ENCODE measurements around the gene UBXN10. TPM values are rescaled to one million over a fixed set of nuclear protein-coding genes. Genes with fewer than 3 reads are reported as not detected.

The UBXN10 gene
- total and polyA plus RNA-seq, 9 donors = 0.20 to 28.0 (median 1.5) TPM

DNA sequence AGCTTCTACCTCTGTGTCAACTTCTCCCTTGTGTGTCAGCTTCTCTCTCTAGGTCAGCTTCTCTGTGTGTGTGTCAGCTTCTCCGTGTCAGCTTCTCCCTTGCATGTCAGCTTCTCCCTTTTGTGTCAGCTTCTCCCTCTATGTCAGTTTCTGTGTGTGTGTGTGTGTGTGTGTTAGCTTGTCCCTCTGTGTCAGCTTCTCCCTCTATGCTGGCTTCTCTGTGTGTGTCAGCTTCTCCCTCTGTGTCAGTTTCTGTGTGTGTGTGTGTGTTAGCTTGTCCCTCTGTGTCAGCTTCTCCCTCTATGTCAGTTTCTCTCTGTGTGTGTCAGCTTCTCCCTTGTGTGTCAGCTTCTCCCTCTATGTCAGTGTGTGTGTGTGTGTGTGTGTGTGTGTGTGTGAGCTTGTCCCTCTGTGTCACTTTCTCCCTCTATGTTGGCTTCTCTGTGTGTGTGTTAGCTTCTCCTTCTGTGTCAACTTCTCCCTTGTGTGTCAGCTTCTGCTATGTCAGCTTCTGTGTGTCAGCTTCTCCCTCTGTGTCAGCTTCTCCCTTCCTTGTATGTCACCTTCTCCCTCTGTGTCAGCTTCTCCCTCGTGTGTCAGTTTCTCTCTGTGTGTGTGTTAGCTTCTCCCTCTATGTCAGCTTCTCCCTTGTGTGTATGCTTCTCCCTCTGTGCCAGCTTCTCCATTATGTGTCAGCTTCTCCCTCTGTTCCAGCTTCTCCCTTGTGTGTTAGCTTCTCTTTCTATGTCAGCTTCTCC is 6.3 kb upstream of the UBXN10 start:
- no peaks in the 10 kb centered on the region for H3K4me1 ChIP-seq (ENCODE audit: insufficient read depth)
- WGBS, 3 donors = 85 to 86% (median 86%) methylated on average over 2 of the region's 2 CpGs
- TF ChIP-seq, protein P1, sequence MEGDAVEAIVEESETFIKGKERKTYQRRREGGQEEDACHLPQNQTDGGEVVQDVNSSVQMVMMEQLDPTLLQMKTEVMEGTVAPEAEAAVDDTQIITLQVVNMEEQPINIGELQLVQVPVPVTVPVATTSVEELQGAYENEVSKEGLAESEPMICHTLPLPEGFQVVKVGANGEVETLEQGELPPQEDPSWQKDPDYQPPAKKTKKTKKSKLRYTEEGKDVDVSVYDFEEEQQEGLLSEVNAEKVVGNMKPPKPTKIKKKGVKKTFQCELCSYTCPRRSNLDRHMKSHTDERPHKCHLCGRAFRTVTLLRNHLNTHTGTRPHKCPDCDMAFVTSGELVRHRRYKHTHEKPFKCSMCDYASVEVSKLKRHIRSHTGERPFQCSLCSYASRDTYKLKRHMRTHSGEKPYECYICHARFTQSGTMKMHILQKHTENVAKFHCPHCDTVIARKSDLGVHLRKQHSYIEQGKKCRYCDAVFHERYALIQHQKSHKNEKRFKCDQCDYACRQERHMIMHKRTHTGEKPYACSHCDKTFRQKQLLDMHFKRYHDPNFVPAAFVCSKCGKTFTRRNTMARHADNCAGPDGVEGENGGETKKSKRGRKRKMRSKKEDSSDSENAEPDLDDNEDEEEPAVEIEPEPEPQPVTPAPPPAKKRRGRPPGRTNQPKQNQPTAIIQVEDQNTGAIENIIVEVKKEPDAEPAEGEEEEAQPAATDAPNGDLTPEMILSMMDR (IDR thresholded peaks at IDR 0.05) = no peak
- TF ChIP-seq EP300 (IDR thresholded peaks at IDR 0.05) = no peak
- no peak for TF ChIP-seq POLR2A (IDR thresholded peaks at IDR 0.05)

GRCh38 chr1:20180129-20180843 is 5.6 kb upstream of the UBXN10 start:
- no peak overlapping the region for H3K27ac ChIP-seq
- no peak for TF ChIP-seq POLR2A (IDR thresholded peaks at IDR 0.05)
- TF ChIP-seq, protein P1 (IDR thresholded peaks at IDR 0.05) = no peak
- TF ChIP-seq EP300 (IDR thresholded peaks at IDR 0.05) = no peak
- intact Hi-C loops (cut with DNase I) = no loop called here
- H3K36me3 ChIP-seq = no peaks in the 10 kb centered on the region
- H3K27me3 ChIP-seq = no peaks in the 10 kb centered on the region
- H3K9me3 ChIP-seq = no peaks in the 10 kb centered on the region
- no peak overlapping the region for H3K4me3 ChIP-seq
- H3K4me1 ChIP-seq (ENCODE audit: insufficient read depth) = no peaks in the 10 kb centered on the region
- no peak for DNase-seq
- WGBS, 3 donors = 50 to 66% (median 61%) methylated on average over 6 of the region's 6 CpGs

More for the DNA sequence above, 6.3 kb upstream of the UBXN10 start:
- Histone ChIP-seq H3K36me3 (no peaks in the 10 kb centered on the region), H3K4me3 (no peak overlapping the region), H3K9me3 (no peaks in the 10 kb centered on the region), H3K27ac (no peak overlapping the region), H3K27me3 (no peaks in the 10 kb centered on the region)
- DNase-seq = no peak
- intact Hi-C loops (cut with DNase I) = no loop called here

- no peak overlapping the region for H3K4me3 ChIP-seq
Measured at GRCh38 chr1:20180844-20181207, 5.1 kb upstream of the UBXN10 start.

DNA sequence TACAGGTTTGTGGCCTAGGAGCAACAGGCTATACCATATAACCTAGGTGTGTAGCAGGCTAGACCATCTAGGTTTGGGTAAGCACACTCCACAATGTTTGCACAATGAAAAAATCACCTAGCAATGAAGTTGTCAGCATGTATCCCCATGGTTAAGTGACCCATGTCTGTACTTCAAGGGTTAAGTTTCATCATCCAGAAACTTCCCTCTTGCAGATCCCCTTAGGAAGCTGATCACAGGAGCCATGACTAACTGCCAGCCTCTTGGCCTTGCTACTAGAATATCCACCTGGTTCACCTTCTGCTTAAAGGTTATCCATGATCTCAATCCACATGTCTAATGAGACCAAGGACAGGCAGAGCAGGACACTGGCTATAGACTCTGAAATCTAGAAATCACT is 3.5 kb upstream of the UBXN10 start:
- no peaks in the 10 kb centered on the region for H3K27me3 ChIP-seq
- no peak for DNase-seq
- TF ChIP-seq EP300 (IDR thresholded peaks at IDR 0.05) = no peak
- TF ChIP-seq POLR2A (IDR thresholded peaks at IDR 0.05) = no peak
- TF ChIP-seq, protein P1 (IDR thresholded peaks at IDR 0.05) = no peak
- no peaks in the 10 kb centered on the region for H3K4me1 ChIP-seq (ENCODE audit: insufficient read depth)
- H3K4me3 ChIP-seq = no peak overlapping the region
- no peaks in the 10 kb centered on the region for H3K9me3 ChIP-seq
- H3K36me3 ChIP-seq = no peaks in the 10 kb centered on the region
- intact Hi-C loops (cut with DNase I) = no loop called here
- H3K27ac ChIP-seq = no peak overlapping the region

More at GRCh38 chr1:20180844-20181207, 5.1 kb upstream of the UBXN10 start:
- DNase-seq = no peak
- H3K36me3 ChIP-seq = no peaks in the 10 kb centered on the region
- H3K27ac ChIP-seq = no peak overlapping the region
- intact Hi-C loops (cut with DNase I) = no loop called here
- no peaks in the 10 kb centered on the region for H3K4me1 ChIP-seq (ENCODE audit: insufficient read depth)
- H3K27me3 ChIP-seq = no peaks in the 10 kb centered on the region
- 60 to 72% (median 65%) methylated on average over 3 of the region's 3 CpGs for WGBS, 3 donors
- no peak for TF ChIP-seq POLR2A (IDR thresholded peaks at IDR 0.05)
- no peak for TF ChIP-seq EP300 (IDR thresholded peaks at IDR 0.05)
- H3K9me3 ChIP-seq = no peaks in the 10 kb centered on the region

DNA sequence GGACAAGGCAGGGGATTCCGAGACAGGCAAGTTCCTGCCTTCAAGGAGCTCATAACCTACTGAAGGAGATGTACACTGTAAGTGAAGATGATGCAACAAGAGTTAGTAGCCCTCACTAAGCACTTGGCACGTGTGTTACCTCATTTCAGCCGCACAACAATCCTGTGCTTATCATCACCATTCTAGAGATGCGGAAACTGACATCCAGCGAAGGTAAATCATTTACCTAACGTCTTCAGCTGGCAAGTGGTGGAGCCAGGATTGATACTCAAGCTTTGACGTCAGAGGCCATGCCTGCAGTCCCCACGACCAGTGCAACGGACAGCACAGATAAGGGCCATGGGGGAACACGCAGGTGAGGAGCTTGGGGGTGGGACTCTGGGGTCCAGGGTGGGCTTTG is 2.9 kb upstream of the UBXN10 start:
- no peaks in the 10 kb centered on the region for H3K4me1 ChIP-seq (ENCODE audit: insufficient read depth)
- H3K27me3 ChIP-seq = no peaks in the 10 kb centered on the region
- no peak overlapping the region for H3K27ac ChIP-seq
- no peak overlapping the region for H3K4me3 ChIP-seq
- H3K36me3 ChIP-seq = no peaks in the 10 kb centered on the region
- 82 to 88% (median 87%) methylated on average over 10 of the region's 10 CpGs for WGBS, 3 donors
- intact Hi-C loops (cut with DNase I) = no loop called here
- TF ChIP-seq, protein P1 (IDR thresholded peaks at IDR 0.05) = no peak
- TF ChIP-seq EP300 (IDR thresholded peaks at IDR 0.05) (no peak), POLR2A (IDR thresholded peaks at IDR 0.05) (no peak)
- DNase-seq = no peak
- no peaks in the 10 kb centered on the region for H3K9me3 ChIP-seq
